ENCODE data around the gene CAMK1D.

GRCh38 chr10:12795315-12796110 lies 446.2 kb downstream of the CAMK1D start:
- TF ChIP-seq CTCF (IDR thresholded peaks at IDR 0.05; ENCODE audit: extremely low read depth in 1 of 2, insufficient read depth in 1 of 2, low read depth in 1 of 2, low read length in 2 of 2) (no peak), EZH2 (IDR thresholded peaks at IDR 0.05; ENCODE audit: borderline replicate concordance, low read depth, low read length, severe bottlenecking) (no peak), POLR2A (IDR thresholded peaks at IDR 0.05; ENCODE audit: low read depth, low read length) (no peak), MYC (IDR thresholded peaks at IDR 0.05; ENCODE audit: low read depth, low read length) (no peak), POLR2AphosphoS5 (IDR thresholded peaks at IDR 0.05; ENCODE audit: insufficient read depth, low read depth, low read length) (no peak)

Data from endothelial cell of umbilical vein (primary cell).